Stimulated activated CD4-positive, alpha-beta T cell treated with anti-CD3 and anti-CD28 coated beads, Interleukin-15, amount 100 ng/mL, for 24 hours (primary cell): ENCODE measurements around the gene ZNF628.

Source experiments
- DNase-seq: peaks from one replicate; pipeline ENCODE4 v3.0.0-alpha.2; 2020

ZNF628 gene

GRCh38 chr19:55466241-55466614 lies 10.2 kb upstream of the ZNF628 start:
- no peak for DNase-seq

- peak; percentile 80 for DNase-seq
Observed at GRCh38 chr19:55467236-55468053, 9.0 kb upstream of the ZNF628 start.

- no peak for DNase-seq
Observed at GRCh38 chr19:55468054-55468393, 8.4 kb upstream of the ZNF628 start.

GRCh38 chr19:55471266-55471665 lies 5.2 kb upstream of the ZNF628 start:
- DNase-seq, result no peak

- DNase-seq, result no peak
Observed at GRCh38 chr19:55472463-55472862, 4.0 kb upstream of the ZNF628 start.

- DNase-seq, result no peak
Observed at GRCh38 chr19:55473225-55474012, 3.0 kb upstream of the ZNF628 start.

GRCh38 chr19:55474269-55475265 lies 1.9 kb upstream of the ZNF628 start:
- DNase-seq, result no peak

GRCh38 chr19:55477905-55478304 lies 1.5 kb downstream of the ZNF628 start:
- no peak for DNase-seq

- DNase-seq, result no peak
Observed at GRCh38 chr19:55478364-55478763, 1.9 kb downstream of the ZNF628 start.

- DNase-seq, result no peak
Observed at GRCh38 chr19:55479045-55479444, 2.6 kb downstream of the ZNF628 start.

GRCh38 chr19:55479451-55480230 lies 3.2 kb downstream of the ZNF628 start:
- no peak for DNase-seq

GRCh38 chr19:55481148-55481793 lies 4.9 kb downstream of the ZNF628 start:
- DNase-seq, result no peak

GRCh38 chr19:55481794-55482155 lies 5.4 kb downstream of the ZNF628 start:
- DNase-seq, result no peak

GRCh38 chr19:55482156-55482961 lies 5.9 kb downstream of the ZNF628 start:
- DNase-seq, result no peak

- no peak for DNase-seq
Observed at GRCh38 chr19:55482967-55483705, 6.7 kb downstream of the ZNF628 start.

- no peak for DNase-seq
Observed at GRCh38 chr19:55483706-55484592, 7.5 kb downstream of the ZNF628 start.

- DNase-seq, result peak; percentile 76
Observed at GRCh38 chr19:55484593-55485438, 8.4 kb downstream of the ZNF628 start, which contains the start of gene NAT14. NAT14 (plus strand) TSS chr19:55485188; CDS start chr19:55485709, 521 bp downstream.

GRCh38 chr19:55485439-55486011 lies 9.1 kb downstream of the ZNF628 start:
- DNase-seq, result no peak
